Activated naive CD4-positive, alpha-beta T cell (primary cell): ENCODE measurements around the gene HS6ST2.
"Not testable (repeated sequence)": the region's sequence is repeated elsewhere in the genome, so short reads cannot be mapped to it uniquely, and the experiment has no call there.

Experiments used
- DNase-seq, 4 experiments: peaks; one replicate each; lab custom pipeline; 2025; lab: John Stamatoyannopoulos, UW

The HS6ST2 gene

GRCh38 chrX:132940727-132941327, 17.6 kb downstream of the HS6ST2 start:
- DNase-seq = no peak

- no peak for DNase-seq
Observed at GRCh38 chrX:132933170-132933569, 25.3 kb downstream of the HS6ST2 start.

- no peak for DNase-seq
Observed at GRCh38 chrX:132924426-132924825, 34.0 kb downstream of the HS6ST2 start.

GRCh38 chrX:132918523-132918922, 39.9 kb downstream of the HS6ST2 start:
- no peak for DNase-seq

- no peak for DNase-seq
Observed at GRCh38 chrX:132916349-132916748, 42.1 kb downstream of the HS6ST2 start.

GRCh38 chrX:132909643-132910042, 48.8 kb downstream of the HS6ST2 start:
- DNase-seq = no peak

GRCh38 chrX:132908891-132909290, 49.5 kb downstream of the HS6ST2 start:
- no peak for DNase-seq

GRCh38 chrX:132900633-132901293, 57.7 kb downstream of the HS6ST2 start:
- no peak for DNase-seq

- DNase-seq = no peak
Observed at GRCh38 chrX:132887569-132887968, 70.9 kb downstream of the HS6ST2 start.

GRCh38 chrX:132883358-132883915, 75.0 kb downstream of the HS6ST2 start:
- DNase-seq = no peak

- DNase-seq = not testable (repeated sequence)
Observed at GRCh38 chrX:132880753-132881152, 77.7 kb downstream of the HS6ST2 start.

- no peak for DNase-seq
Observed at GRCh38 chrX:132877954-132878536, 80.4 kb downstream of the HS6ST2 start.

GRCh38 chrX:132876523-132877338, 81.7 kb downstream of the HS6ST2 start:
- no peak for DNase-seq

- DNase-seq = no peak
Observed at GRCh38 chrX:132875650-132876522, 82.5 kb downstream of the HS6ST2 start.

- DNase-seq = no peak
Observed at GRCh38 chrX:132862562-132862961, 95.9 kb downstream of the HS6ST2 start.

- DNase-seq = no peak
Observed at GRCh38 chrX:132861076-132861475, 97.4 kb downstream of the HS6ST2 start.

GRCh38 chrX:132860200-132860599, 98.2 kb downstream of the HS6ST2 start:
- no peak for DNase-seq

- no peak for DNase-seq
Observed at GRCh38 chrX:132858018-132858417, 100.4 kb downstream of the HS6ST2 start.

- no peak for DNase-seq
Observed at GRCh38 chrX:132855780-132856341, 102.6 kb downstream of the HS6ST2 start.

- DNase-seq = no peak
Observed at GRCh38 chrX:132853040-132853439, 105.4 kb downstream of the HS6ST2 start.
